ENCODE data around the gene SPON2.
"Not testable (repeated sequence)": the region's sequence is repeated elsewhere in the genome, so short reads cannot be mapped to it uniquely, and the experiment has no call there.

SPON2 gene

DNA sequence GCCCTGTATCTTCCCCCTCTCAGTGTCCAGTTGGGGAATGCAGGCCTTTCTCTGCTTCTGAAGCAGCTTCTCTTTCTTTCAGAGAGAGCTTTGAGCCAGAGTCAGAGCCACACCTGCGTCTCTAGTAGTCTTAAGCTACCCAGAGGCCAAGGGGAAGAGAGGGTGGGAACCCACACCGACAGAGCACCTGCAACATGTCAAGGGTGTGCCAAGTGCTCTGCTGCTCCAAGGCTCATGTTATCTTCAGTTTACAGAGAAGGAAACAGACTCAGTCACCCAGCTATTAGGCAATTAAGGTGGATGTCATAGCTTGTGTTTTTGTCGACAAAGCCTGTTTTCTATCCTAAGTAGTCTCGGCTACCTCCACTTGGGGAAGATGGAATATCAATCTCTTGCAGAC is 36.3 kb downstream of the SPON2 start:
- DNase-seq, result no peak

DNA sequence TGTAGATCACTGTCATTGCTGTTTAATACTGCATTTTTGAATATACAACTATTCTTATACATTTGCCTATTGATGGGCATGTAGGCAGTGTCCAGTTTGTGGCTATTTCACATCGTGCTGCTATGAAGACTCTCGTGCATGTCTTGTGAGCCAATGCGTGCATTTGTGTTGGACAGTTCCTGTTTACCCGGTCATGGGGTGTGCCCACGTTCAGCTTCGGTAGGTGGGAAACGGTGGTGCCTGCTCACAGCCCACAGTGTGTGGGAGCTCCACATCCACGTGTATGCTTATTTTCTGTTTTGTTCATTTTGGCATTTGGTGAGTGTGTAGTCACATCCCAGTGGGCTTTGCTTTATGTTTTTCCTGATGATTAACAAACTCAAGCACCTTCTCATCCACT is 39.4 kb downstream of the SPON2 start:
- no peak for DNase-seq

DNA sequence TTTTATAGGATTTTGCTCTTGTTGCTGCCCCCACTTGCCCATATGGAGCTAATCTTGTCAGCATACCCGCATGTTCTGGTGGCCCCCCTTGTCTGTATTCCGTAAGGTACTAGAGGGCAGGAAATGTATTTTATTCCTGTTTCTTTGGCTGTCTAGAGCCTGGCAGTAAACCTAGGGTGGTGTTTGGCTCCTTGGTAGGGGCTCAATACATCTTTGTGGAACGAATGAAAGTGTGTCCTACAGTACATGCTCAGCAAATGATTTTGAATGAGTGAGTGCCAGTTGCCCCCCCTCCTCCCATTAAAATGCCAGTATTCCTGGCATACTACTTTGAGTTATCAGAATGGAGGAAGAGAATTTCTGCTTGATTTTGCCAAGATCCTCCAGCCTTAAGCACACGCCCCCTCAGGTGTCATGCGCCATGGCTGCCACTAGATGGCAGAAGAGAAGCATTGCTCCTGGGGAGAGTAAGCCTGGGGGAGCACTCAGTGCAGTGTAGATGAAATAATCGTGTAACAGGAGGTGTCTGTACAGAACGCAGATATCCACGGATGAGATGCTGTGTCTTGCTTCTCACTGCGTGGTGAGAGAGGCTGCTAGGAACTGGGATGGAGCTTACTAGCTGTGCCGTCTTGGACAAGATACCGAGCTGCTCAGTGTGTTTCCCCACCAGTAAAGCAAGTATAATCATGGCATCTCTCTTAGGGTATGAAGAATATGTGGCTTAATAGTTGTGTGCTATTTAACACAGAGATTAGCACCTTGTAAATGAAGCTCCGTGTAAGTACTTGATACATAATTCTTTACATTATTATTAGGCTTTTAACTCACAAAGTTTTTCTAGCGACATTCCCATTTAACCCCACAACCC is 41.8 kb downstream of the SPON2 start:
- DNase-seq, result no peak

DNA sequence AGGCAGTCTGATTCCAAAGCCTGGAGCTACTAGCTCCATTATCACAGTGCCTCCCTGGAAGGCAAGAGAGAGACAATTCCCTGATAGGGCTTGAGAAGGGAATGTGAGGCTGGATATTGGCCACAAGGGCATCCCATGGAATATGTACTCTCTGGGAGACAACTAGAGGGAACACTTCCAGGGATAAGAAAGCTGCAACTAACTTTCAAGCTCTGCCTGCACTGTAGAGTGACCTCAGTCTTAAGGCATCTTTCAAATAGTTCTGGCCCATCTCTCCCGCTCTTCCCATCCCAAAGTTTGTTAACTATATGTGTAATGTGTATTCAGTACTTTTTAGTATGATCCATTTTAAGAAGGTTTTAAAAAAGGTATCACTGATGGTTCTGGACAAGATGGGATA is 45.9 kb downstream of the SPON2 start:
- DNase-seq, result no peak

DNA sequence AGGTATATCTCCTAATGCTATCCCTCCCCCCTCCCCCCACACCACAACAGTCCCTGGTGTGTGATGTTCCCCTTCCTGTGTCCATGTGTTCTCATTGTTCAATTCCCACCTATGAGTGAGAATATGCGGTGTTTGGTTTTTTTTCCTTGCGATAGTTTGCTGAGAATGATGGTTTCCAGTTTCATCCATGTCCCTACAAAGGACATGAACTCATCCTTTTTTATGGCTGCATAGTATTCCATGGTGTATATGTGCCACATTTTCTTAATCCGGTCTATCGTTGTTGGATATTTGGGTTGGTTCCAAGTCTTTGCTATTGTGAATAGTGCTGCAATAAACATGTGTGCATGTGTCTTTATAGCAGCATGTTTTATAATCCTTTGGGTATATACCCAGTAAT is 46.9 kb downstream of the SPON2 start:
- not testable (repeated sequence) for DNase-seq

DNA sequence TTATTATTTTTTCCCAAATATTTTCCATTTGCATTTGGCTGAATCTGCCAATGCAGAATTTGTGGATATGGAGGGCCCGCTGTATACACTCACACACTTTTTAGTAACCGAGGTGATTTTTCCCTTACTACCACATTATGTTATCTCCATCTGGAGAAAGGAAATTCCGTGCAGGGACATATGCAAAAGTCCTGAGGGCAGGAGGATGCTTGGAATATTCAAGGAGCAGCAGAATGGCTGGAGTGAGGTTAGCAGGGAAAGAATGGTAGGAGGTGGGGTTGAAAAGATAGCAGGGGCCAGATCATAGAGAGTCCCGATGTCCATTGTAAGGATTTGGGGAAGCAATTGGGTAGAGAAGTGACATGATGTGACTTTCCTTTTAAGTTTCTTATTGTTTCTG is 47.6 kb downstream of the SPON2 start:
- no peak for DNase-seq

DNA sequence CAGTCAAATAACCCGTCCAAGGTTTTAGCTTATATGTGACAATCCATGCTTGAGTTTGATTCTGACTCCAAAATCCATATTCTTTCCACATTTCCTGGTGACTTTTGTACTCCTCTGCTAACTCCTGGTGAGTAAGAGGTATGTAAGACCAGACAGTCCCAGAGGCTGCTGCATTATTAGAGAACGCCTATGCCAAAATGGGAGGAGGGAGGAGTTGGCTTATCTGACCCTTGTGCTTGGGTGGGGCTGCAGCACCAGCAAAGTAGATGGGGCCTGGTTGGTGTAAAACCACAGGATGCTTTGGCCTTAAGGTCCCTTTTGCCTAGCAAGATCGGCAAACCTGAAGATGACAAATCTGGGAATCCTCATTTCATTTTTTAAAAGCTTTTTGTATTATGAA is 49.9 kb downstream of the SPON2 start:
- DNase-seq, result no peak

All from SHP77 treated with DMSO at 0.1 percent for 48 hours (cell line).